HG02763 (cell line): ENCODE measurements around the gene P2RY2.

Experiments
- ATAC-seq: cut with Tn5 transposase; IDR thresholded peaks from one replicate; pipeline ENCODE4 v1.9.1; 2021; ENCODE audit warnings: mild to moderate bottlenecking, moderate library complexity; ENCODE audit not compliant: unreplicated experiment

Gene P2RY2

DNA sequence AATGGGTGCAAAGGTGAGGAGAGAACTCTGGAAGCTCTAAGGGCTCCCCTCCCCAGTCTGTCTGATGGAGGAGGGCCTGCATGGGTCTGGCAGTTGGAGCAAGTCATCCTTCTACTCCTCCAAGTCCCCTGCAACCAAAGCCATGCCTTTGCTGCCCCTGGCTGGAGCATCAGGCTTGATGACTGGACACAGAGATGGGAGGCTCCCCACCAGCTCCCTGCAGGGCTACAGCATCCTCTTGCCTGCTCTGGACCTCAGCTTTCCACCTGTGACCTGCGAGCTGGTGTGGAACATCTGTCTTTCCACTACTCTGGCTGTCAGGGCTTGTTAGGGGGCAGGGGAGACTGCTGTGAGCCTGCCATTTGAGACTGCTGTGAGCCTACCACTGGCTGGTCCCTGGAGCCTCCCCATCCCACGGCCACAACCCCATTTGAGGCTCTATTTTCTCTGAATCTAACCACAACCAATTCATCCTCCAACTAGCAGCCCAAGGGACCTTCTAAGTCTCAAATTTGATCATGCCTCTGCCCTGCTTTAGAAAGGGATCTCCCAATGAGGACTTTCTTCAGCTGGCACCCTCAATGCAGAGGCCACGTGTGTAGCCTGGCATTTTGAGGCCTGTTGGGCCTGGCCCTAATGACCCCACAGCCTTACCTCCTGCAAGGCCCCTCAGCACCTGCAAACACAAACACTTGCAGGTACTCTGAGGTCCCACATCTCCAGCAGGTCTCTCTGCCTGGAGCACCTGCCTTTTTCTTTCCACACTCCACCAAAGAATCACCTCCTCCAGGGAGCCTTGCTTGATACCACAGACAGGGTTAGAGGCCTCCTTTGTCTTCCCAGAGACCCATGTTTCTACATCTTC lies 63.9 kb downstream of the P2RY2 start:
- ATAC-seq = no peak

DNA sequence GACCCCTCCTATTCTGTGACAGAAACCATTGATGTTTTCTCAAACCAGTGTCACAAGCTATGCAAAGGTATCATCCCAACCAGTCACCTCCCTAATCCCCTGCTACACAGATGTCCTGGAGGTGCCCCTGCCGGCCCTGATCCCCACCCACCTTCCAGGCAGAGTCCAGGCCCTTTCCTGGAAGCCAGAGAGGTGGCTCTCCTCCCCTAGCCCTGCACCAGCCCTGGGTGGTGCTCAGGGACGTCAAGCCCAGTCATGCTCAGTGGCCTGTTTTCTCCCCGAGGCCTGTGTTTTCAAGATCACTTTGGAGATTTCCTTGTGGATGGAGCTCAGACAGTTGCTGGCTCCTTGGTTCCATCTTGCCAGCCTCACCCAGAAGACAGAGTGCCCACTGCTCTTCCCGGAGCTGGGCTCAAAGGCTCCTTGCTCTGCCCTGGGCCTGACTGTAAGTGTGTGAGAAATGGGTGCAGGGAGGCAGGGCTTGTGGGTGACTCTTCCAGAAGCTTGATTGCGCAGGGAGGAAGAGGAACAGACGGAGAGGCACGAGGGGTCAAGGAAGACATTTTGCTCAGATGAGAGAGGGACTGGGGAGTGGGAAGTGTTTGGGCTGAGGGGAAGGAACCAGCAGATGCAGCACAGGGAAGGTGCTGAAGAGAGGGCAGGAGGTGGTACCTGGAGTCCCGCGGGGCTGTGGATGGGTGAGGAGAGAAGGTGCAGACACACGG lies 65.4 kb downstream of the P2RY2 start:
- no peak for ATAC-seq

DNA sequence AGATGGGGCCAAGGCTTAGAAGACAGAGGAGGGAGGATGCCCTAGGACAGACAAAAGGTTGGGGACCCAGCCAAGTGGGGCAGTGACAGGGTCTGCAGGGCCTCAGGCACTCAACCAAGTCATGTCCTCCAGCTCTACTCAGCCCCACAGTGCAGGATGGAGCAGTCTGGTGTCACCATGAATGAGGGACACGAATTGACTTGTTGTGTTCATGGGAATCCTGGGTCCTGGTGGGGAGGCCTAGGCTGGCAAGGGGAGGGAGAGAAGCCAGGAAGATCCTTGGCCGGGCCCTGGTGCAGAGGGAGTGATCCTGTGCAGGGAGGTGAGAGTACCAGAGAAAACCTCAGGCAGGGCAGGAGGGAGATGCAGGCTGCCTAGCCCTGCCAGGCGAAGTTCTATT lies 66.0 kb downstream of the P2RY2 start:
- no peak for ATAC-seq

DNA sequence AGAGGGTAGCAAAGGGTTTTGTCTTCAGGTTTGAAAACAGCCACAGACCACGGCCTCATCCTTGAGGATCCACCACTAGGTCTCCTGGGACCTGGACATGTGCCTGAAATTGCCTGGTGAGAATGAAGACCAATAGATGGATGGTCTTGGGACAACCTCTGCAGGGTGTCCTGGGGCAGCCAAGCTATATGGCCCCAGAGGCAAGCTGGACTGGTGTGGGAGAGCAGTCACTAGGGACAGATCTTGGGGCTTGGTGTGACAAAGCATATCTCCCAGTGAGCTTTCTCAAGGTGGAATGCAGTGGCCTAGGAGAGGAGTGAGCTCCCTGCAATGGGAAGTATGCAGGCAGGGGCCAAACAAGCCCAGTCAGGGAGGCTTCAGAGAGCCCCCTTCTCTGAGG lies 67.6 kb downstream of the P2RY2 start:
- ATAC-seq = no peak
